GM19397 (cell line): ENCODE results near the gene MMP27.
A peak's percentile ranks its signal among the peaks of the same experiment; 100 is the strongest.

Experiments used
- ATAC-seq: cut with Tn5 transposase; IDR thresholded peaks from one replicate; pipeline ENCODE4 v1.9.1; 2021; ENCODE audit warnings: mild to moderate bottlenecking, moderate library complexity; ENCODE audit not compliant: unreplicated experiment

MMP27 gene

DNA sequence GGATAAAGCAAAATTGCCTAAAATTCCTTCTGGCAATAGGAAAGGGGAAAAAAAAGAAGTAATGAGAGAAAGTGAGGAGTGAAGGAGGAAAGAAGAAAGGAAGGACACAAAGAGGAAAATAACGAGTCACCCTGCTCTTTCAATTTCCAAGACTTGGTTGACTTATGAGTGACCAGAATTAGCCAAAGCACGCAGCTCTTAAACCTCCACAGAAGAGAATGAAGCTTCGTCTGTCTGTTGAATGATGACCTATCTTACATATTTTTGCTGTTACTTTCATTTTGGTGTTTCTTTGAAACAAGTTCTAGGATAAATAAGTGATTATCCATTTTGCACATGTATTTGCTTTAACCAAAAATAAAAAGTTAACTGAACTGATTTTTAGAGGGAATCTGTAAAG lies 728 bp downstream of the MMP27 start:
- no peak for ATAC-seq

DNA sequence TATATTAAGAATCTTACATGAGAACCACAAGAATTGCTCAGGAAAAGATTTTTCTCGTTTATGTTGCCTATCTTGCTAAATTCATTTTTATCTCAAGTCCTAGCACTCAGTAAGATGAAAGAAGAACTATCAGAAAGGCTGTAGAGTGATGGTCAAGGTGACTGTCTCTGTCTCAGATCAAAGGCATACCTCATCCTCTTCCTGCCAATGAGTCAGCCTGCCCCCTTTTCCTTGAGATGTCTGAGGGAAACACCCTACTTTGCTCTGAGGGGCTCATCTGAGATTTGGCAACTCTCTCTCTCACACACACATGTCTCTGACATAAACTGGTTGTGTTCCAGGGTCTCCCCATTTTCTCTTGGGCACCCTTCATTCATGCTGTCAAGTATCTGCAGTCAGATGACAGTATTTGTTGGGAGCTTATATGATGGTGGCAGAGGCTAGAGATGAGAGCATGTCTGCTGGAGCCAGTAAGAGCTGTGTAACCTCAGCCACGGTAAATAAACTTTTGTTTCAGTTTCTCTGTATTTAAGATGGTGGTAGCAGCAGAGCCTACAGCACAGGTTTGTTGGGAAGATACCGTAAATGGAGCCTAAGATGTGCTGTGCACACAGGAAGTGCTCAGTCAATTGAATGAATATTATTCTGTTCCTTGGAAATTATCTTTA lies 1.6 kb downstream of the MMP27 start:
- ATAC-seq: no peak

DNA sequence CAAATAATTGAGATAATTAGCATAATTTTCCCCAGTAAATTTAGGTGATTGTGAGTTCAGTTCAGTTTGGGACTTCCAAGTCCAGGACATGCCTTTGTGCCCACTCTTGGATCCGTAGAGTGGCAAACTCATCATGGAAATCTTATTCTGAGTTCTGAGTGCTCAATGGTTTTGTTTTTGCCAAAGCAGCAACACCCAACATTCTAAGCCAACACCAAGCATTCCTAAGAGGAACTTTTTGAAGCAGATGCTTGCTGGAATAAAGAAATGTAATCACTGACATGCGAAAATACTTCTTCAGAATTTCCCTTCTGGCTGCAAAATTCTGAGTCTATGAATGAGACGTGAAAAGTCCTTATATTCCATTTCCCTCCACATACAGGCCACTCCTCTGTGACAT lies 10.4 kb downstream of the MMP27 start:
- no peak for ATAC-seq

DNA sequence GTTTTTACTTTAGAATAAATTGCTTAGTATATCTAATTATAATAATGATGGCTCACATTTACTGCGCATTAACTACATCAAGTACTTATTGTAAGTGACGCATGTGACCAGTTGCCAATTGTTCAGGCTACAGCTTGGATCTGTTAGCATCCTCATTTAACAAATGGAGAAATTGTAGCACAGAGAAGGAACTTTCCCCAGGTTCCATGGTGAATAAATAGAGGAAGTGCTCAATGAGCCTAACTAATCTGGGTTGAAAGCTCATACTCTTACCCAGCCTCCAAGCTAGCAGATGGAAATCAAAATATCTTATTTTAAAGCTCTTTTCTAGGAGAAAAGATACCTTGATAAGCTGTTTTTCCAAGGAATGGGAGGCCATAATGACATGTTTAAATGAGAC lies 19.8 kb downstream of the MMP27 start:
- ATAC-seq: no peak

DNA sequence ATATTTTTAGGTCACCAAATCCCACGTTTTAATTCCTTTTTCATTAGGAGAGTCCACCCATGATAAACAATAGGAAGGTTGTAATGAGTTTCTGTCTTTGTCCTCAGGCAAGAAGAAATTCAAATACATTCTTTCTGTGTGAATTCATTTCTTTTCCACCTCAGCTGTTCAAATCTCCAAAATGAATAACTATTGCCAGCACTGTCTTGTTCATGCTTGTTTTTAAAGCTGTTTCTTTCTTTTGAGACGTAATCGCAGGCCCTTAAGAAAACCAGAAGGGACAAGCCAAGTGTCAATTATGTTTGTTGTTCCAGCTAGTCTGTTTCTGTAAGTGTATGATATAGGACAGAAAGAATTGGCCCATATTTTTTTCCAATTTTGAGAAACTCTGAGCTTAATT lies 20.2 kb downstream of the MMP27 start:
- ATAC-seq: no peak

DNA sequence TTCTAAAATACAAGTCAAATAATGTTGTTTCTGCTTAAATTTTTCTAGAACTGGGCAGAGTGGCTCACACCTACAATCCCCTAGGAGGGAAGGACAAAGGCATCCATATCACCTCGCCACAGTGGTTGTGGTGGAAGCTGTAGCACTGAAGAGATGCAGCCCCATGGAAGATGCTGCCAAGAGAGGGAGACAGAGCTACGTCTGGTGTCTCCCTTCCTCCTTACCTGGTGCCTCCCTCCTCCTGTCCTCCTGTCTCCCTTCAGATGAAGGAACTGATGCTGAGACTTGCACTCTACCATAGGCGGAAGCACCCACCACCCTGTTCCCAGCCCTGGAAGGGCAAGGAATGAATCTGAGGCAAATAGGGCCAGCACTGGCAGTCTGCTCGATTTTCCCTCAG lies 22.3 kb downstream of the MMP27 start:
- no peak for ATAC-seq

DNA sequence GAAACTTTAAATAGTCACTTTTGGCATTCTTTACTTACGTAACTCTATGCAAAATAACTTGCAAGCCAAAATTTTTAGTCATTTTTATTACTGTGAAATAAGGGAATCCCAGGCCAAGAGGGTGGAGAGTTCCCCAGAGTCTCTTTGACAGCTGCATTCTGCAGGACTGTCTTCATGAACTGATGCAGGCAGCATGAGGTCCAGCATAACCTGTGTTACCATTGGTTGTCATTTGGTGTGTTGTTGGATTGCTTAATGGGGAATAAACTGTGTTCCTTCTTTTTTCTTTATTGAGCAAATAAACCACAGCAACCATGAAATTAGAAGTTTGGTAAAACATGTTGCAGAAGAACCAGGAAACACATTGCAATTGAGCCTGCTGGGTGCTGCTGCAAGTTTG lies 24.6 kb downstream of the MMP27 start:
- ATAC-seq: no peak

DNA sequence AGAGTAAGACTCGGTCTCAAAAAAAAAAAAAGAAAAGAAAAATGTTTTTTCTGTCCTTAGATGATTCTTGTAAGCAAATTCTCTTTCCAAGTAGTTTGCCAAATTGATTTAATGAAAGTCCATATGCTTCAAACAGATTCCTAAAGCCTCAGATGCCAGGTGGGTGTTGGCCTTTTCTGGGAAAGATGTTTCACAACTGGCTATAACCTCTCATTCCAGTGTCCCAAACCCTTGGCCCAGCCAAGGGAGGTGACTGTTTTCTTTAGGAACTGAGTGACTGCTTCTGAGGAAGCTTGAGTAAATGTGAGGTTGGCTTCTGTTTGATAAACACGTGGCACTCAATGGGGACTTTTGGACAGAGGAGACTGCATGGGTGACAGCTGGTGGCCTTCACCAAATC lies 27.5 kb downstream of the MMP27 start:
- ATAC-seq: no peak

DNA sequence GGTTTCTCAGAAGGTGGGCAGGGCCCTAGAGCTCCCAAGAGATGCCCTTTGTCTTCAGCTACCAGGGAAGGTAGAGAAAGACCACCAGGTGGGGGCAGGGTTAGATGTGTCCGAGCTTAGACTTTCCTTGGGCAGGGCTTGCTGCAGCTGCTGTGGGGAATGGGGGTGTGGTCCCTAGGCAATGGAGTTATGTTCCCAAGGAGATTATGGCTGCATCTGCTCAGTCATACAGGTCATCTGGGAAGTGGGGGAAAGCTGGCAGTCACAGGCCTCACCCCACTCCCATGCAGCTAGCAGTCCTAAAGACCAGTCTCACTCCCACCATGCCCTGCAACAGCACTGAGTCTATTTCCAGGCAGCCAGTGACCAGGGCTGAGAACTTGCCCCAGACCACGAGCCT lies 29.5 kb downstream of the MMP27 start:
- no peak for ATAC-seq

DNA sequence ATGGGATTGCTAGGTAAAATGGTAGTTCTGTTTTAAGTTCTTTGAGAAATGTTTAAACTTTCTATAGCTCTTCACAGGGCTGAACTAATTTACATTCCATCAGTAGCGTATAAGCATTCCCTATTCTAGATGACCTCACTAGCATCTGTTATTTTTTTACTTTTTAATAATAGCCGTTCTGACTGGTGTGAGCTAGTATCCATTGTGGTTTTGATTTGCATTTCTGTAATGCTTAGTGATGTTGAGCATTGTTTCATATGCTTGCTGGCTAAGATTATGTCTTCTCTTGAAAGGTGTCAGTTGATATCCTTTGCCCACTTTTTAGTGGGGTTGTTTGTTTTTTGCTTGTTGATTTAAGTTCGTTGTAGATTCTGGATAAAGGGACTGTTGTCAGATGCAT lies 35.9 kb downstream of the MMP27 start:
- ATAC-seq: peak; percentile 53

DNA sequence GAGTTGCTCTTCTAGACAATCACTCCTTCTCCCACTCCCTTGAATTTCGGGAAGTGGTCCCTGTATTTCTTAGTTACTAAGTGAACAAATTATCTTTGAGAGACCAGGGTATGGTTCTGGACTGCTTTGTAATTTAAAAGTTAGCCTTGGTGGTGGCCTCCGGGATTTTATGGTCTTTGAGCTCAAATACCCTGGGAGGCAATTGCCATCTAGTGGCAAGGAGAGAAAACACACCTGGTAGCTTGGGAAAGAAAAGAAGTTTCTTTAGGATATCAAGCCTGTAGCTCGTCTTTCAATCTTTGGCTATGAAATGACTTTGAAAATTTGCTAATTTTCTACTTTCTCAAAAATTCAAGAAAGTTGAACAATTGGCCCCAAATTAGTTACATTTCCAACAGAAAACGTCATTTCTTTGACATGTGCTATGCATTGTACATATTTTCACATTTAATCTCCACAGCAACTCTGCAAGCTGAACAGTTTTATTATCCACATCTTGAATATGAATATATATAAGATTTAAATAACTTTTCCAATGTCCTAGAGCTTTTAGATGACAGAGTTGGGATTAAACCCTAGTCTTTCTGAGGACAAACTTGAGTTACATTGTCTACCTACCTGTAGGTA lies 39.1 kb downstream of the MMP27 start:
- no peak for ATAC-seq

DNA sequence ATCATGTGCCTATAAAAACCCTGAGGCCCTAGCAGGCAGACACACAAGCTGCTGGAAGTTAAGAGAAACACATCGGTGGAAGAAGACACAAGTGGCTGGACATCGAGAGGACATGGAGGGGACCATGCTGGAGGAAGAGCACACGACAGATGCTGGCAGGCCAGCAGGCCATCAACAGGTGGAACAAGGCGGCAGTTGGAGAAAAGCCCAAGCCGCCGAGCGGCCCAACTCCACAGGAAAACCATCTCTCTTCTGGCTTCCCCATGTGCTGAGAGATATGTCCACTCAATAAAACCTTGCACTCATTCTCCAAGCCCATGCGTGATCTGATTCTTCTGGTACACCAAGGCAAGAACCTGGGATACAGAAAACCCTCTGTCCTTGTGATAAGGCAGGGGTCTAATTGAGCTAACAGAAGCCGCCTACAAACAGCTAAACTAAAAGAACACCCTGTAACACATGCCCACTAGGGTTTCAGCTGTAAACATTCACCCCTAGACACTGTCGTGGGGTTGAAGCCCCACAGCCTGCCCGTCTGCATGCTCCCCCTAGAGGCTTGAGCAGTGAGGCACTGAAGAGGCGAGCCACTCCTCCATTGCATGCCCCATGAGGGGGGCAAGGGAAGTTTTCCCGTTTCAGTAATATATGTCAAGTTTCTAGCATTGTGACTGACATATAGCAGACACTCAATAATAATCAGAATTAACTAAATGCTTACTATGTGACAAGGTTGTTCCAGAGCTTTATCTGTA lies 41.4 kb downstream of the MMP27 start:
- ATAC-seq: no peak

DNA sequence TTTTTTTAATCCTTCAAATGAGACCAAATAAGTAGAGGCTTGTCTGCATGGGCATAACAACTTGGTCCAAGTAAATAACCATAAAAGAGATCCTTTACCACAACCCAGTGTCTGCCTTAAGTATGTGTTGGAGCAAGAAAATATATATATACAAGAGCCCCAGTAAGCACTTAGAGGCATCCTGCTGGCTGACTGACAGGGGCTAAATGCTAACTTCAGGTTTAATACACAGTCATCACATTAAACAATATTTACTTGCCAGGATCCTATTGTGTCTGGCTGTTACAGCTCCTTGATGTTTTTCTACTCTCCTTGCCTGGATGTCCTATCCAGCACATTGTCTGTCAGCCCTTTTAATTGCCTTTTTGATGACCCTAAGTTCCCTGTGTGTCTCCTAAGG lies 43.0 kb downstream of the MMP27 start:
- ATAC-seq: no peak

DNA sequence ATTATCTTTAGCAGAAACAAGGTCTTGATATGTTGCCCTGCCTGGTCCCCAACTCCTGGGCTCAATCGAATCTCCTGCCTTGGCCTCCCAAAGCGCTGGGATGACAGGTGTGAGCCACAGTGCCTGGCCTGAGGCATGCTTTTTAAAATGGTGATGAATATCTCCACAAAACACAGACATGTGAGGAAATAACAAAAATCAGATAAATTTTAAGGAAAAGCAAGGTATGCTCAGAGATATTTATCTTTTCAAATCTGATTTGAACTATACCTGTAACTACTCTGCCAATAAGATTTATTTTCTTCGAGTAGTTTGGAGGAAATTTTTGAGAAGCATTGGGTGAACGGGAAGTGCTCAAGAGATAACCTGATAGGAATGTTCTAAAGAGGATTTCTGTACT lies 44.5 kb downstream of the MMP27 start:
- ATAC-seq: no peak

DNA sequence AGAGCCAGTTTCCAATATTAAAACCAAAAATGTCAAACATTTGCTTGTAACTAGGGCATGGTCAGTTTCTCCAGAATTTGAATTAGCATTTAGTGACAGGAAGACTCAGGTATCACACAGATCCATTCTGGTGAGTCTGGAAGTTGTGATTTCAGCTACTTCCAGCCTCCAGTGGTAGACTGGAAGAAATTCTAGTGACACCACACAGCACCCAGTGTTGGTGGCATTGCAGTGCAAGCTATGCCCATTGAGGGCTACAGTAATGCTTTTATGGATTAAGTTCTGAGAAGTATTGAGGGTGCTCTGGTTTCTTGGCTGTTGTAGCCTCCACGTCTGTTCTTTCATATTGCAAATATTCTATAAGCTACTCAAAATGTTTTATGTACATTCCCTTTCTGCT lies 49.0 kb downstream of the MMP27 start:
- ATAC-seq: no peak

DNA sequence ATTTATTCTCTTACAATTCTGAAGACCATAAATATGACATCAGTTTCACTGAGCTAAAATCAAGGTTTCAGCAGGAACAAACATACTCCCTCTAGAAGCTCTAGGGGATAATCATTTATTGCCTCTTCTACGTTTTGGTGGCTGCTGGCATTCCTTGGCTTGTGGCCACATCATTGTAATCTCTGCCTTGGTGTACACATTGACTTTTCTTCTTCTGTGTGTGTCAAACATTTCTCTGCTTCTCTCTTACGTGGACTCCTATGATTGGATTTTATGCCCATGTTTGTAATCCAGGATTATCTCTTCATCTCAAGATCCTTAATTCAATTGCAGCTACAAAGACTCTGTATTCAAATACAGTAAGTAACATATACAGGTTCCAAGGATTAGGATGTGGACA lies 50.0 kb downstream of the MMP27 start:
- no peak for ATAC-seq

DNA sequence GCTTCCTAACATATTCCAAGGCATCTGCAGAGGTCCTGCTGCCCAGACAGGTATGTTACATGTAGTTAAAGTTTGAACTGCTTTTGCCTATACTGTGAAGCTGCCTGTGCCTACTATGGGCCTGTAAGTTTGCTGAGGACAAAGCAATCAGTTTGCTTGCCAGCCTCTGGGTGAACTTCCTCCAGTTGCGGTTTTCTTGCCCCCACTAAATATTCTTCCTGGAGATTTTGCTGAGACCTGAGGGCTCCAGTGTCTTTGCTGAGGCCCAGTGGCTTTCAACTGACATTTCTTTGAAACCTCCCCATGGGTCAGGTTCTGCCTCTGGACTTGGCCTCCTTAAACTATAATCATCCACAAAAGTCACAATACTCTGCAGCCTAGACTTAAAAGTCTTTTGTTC lies 50.8 kb downstream of the MMP27 start:
- no peak for ATAC-seq

DNA sequence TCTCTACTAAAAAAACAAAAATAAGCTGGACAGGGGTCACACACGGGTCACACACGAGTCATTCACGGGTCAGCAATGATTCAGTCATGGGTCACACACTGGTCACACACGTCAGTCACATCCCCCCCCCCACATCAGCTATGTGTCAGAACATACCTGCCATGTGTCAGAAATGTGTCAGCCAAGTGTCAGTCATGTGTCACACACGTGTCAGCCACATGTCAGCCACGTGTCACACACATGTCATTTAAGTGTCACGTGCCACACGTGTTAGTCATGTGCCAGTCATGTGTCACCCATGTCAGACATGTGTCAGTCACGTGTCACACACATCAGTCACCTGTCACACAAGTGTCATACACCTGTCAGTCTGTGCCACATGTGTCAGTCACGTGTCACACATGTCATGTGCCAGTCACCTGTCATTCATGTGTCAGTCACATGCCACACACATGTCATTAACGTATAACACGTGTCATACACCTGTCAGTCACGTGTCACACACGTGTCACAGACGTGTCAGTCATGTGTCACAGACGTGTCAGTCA lies 51.8 kb downstream of the MMP27 start:
- no peak for ATAC-seq

DNA sequence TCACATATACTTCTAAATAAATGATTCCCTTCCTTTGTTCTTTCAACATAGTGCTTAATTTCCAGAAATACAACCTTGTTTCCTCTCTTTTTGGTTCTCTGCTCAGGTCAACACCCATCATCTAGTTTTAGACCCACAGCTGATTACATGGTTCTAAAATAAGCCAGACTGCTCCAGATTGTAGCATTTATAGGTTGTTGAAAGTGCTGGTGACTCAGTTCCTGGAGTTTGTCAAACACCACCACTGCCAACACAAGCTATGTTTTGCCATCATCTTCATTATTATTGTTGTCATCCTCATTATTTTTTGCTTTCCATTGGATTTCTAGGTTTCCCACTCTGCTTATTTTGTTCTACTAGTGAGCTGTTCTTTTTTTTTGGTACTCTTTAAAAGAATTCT lies 58.1 kb downstream of the MMP27 start:
- no peak for ATAC-seq

DNA sequence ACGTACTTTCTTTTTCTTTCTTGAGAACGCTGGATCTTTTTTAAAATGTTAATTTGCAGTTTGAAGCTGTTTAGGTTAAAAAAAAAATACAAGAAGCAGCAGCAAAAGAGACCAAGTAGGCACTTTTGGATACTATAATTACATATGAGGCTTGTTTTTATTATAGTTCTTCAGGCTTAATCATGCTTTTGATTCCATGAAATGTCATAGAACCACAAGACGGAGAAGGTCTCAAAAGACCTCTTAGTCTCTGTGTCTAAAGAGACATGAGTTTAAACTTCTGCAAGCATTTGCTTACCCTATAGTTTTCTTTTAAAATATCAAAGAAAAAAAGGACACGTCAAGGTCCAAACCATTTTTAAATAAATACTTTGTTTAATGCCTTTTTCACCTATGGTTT lies 61.6 kb downstream of the MMP27 start:
- ATAC-seq: no peak
